SK-N-SH treated with all-trans-retinoic acid at 6 μM for 48 hours (cell line): Measurements from ENCODE around the gene ULK4.
"Not testable (repeated sequence)": the region's sequence is repeated elsewhere in the genome, so short reads cannot be mapped to it uniquely, and the experiment has no call there.

ENCODE experiments used
- ATAC-seq: fragments of 200-7000 bp; cut with Tn5 transposase; 3 replicates; pipeline ENCODE4 v1.9.1; 2020; ENCODE audit warnings: mild to moderate bottlenecking, moderate library complexity
- ARNTL ChIP-seq: fragments of 450-650 bp; formaldehyde crosslinking; IDR thresholded peaks from 2 replicates; pipeline ENCODE4 v1.5.0; 2020; ENCODE audit warnings: low read depth, mild to moderate bottlenecking, moderate library complexity, borderline replicate concordance
- BACH2 ChIP-seq: fragments of 250-450 bp; sonication (Bioruptor Pico); IDR thresholded peaks from 2 replicates; pipeline ENCODE4 v1.9.0; 2021; ENCODE audit warnings: mild to moderate bottlenecking, borderline replicate concordance
- CSDC2 ChIP-seq: fragments of 250-450 bp; sonication (Bioruptor Pico); IDR thresholded peaks from 2 replicates; pipeline ENCODE4 v1.5.0; 2020; ENCODE audit warnings: mild to moderate bottlenecking, moderate library complexity
- ESRRG ChIP-seq: fragments of 250-450 bp; sonication (Bioruptor Pico); IDR thresholded peaks from 2 replicates; pipeline ENCODE4 v1.6.1; 2021; ENCODE audit warnings: mild to moderate bottlenecking
- GLIS3 ChIP-seq: fragments of 250-450 bp; sonication (Bioruptor Pico); IDR thresholded peaks from 2 replicates; pipeline ENCODE4 v1.5.0; 2020; ENCODE audit warnings: mild to moderate bottlenecking, moderate library complexity
- ISL1 ChIP-seq: fragments of 250-450 bp; sonication (Bioruptor Pico); IDR thresholded peaks from 2 replicates; pipeline ENCODE4 v2.1.2; 2022; ENCODE audit warnings: mild to moderate bottlenecking, moderate library complexity
- OSR1 ChIP-seq: fragments of 250-450 bp; sonication (Bioruptor Pico); IDR thresholded peaks from 2 replicates; pipeline ENCODE4 v1.8.0; 2022; ENCODE audit warnings: moderate library complexity, mild to moderate bottlenecking, inconsistent platforms
- POU6F1 ChIP-seq: fragments of 250-450 bp; sonication (Bioruptor Pico); IDR thresholded peaks from 2 replicates; pipeline ENCODE4 v1.8.0; 2021; ENCODE audit warnings: low read depth, mild to moderate bottlenecking, moderate library complexity, borderline replicate concordance
- PPARA ChIP-seq: fragments of 250-450 bp; sonication (Bioruptor Pico); IDR thresholded peaks from 2 replicates; pipeline ENCODE4 v1.5.0; 2020; ENCODE audit warnings: mild to moderate bottlenecking, borderline replicate concordance
- RARB ChIP-seq: fragments of 250-450 bp; sonication (Bioruptor Pico); IDR thresholded peaks from 2 replicates; pipeline ENCODE4 v1.8.0; 2021; ENCODE audit warnings: mild to moderate bottlenecking, moderate library complexity
- SNAI2 ChIP-seq: fragments of 250-450 bp; sonication (Bioruptor Pico); IDR thresholded peaks from 2 replicates; pipeline ENCODE4 v1.5.0; 2020; ENCODE audit warnings: mild to moderate bottlenecking, moderate library complexity
- TCF4 ChIP-seq: fragments of 250-450 bp; sonication (Bioruptor Pico); IDR thresholded peaks from 2 replicates; pipeline ENCODE4 v1.8.0; 2021; ENCODE audit warnings: mild to moderate bottlenecking, moderate library complexity, borderline replicate concordance
- TOX ChIP-seq: fragments of 250-450 bp; sonication (Bioruptor Pico); IDR thresholded peaks from 2 replicates; pipeline ENCODE4 v1.8.0; 2021; ENCODE audit warnings: mild to moderate bottlenecking, moderate library complexity, borderline replicate concordance
- TSHZ2 ChIP-seq: fragments of 250-450 bp; sonication (Bioruptor Pico); IDR thresholded peaks from 2 replicates; pipeline ENCODE4 v1.5.0; 2020; ENCODE audit warnings: mild to moderate bottlenecking, moderate library complexity
- ZC3H10 ChIP-seq: fragments of 250-450 bp; sonication (Bioruptor Pico); IDR thresholded peaks from 2 replicates; pipeline ENCODE4 v1.5.1; 2021; ENCODE audit warnings: mild to moderate bottlenecking, moderate library complexity
- ZFP3 ChIP-seq: fragments of 250-450 bp; sonication (Bioruptor Pico); IDR thresholded peaks from 2 replicates; pipeline ENCODE4 v1.5.0; 2020; ENCODE audit warnings: mild to moderate bottlenecking, moderate library complexity
- ZFP30 ChIP-seq: fragments of 450-650 bp; formaldehyde crosslinking; IDR thresholded peaks from 2 replicates; pipeline ENCODE4 v1.5.0; 2022; ENCODE audit warnings: mild to moderate bottlenecking, moderate library complexity
- ZNF565 ChIP-seq: fragments of 450-650 bp; formaldehyde crosslinking; conservative IDR thresholded peaks from 2 replicates; pipeline ENCODE4 v1.5.0; 2020; ENCODE audit warnings: low read depth, mild to moderate bottlenecking, moderate library complexity
- ZNF70 ChIP-seq: fragments of 450-650 bp; formaldehyde crosslinking; IDR thresholded peaks from 2 replicates; pipeline ENCODE4 v1.5.0; 2020; ENCODE audit warnings: mild to moderate bottlenecking, moderate library complexity
- ZNF8 ChIP-seq: fragments of 450-650 bp; formaldehyde crosslinking; IDR thresholded peaks from 2 replicates; pipeline ENCODE4 v1.5.0; 2020; ENCODE audit warnings: mild to moderate bottlenecking, moderate library complexity
- TF ChIP-seq, protein P1 (sequence below): fragments of 250-450 bp; sonication (Bioruptor Pico); IDR thresholded peaks from 2 replicates; pipeline ENCODE4 v1.5.1; 2021; ENCODE audit warnings: mild to moderate bottlenecking, moderate library complexity
- TF ChIP-seq, protein P2 (sequence below): fragments of 250-450 bp; sonication (Bioruptor Pico); IDR thresholded peaks from 2 replicates; pipeline ENCODE4 v1.8.0; 2020; ENCODE audit warnings: mild to moderate bottlenecking, moderate library complexity, borderline replicate concordance

ULK4 gene

GRCh38 chr3:41872157-41872556 lies 89.7 kb downstream of the ULK4 start:
- no peak for ATAC-seq
- TF ChIP-seq ZFP3 (CRISPR knock-in tag): no peak
- TF ChIP-seq POU6F1 (CRISPR knock-in tag): no peak
- TF ChIP-seq GLIS3: no peak
- TF ChIP-seq TOX (CRISPR knock-in tag): no peak
- no peak for TF ChIP-seq ZNF70 (CRISPR knock-in tag)
- TF ChIP-seq ZNF8: no peak
- TF ChIP-seq ZNF565 (CRISPR knock-in tag): no peak
- TF ChIP-seq PPARA (CRISPR knock-in tag): no peak
- TF ChIP-seq ISL1 (CRISPR knock-in tag): no peak
- TF ChIP-seq ESRRG (CRISPR knock-in tag): no peak
- no peak for TF ChIP-seq TCF4 (CRISPR knock-in tag)
- no peak for TF ChIP-seq BACH2 (CRISPR knock-in tag)
- TF ChIP-seq, protein P1, sequence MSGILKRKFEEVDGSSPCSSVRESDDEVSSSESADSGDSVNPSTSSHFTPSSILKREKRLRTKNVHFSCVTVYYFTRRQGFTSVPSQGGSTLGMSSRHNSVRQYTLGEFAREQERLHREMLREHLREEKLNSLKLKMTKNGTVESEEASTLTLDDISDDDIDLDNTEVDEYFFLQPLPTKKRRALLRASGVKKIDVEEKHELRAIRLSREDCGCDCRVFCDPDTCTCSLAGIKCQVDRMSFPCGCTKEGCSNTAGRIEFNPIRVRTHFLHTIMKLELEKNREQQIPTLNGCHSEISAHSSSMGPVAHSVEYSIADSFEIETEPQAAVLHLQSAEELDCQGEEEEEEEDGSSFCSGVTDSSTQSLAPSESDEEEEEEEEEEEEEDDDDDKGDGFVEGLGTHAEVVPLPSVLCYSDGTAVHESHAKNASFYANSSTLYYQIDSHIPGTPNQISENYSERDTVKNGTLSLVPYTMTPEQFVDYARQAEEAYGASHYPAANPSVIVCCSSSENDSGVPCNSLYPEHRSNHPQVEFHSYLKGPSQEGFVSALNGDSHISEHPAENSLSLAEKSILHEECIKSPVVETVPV (CRISPR knock-in tag): no peak
- TF ChIP-seq CSDC2 (CRISPR knock-in tag): no peak
- no peak for TF ChIP-seq RARB (CRISPR knock-in tag)

DNA sequence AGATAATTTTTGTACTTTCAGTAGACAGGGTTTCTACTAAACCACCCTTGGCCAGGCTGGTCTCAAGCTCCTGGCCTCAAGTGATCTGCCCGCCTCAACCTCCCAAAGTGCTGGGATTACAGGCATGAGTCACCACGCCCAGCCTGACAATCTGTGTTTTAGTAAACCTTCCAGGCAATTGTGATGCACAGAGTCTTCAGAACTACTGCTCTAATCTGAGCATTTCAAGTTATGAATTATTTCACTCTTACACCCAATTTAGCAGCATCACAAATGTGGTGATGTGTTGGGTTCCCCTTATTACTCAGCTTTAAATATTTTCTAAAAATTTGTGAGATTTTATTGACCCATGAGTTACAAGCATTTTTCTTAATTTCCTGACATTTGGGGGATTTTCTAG lies 94.4 kb downstream of the ULK4 start:
- TF ChIP-seq TCF4 (CRISPR knock-in tag): no peak
- TF ChIP-seq ZC3H10 (CRISPR knock-in tag): no peak
- TF ChIP-seq PPARA (CRISPR knock-in tag): no peak
- TF ChIP-seq BACH2 (CRISPR knock-in tag): no peak
- ATAC-seq: no peak

DNA sequence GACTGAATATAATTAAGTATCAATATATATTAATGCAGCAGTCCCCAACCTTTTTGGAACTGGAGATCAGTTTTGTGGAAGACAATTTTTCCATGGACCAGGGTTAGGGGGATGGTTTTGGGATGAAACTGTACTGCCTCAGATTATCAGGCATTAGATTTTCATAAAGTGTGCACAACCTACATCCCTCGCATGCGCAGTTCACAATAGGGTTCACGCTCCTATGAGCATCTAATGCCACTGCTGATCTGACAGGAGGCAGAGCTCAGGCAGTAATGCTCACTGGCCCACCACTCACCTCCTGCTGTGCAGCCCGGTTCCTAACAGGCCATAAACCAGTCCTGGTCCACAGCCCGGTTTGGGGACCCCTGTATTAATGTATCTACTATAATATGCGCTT lies 95.6 kb downstream of the ULK4 start:
- no peak for ATAC-seq
- TF ChIP-seq ZNF70 (CRISPR knock-in tag) (no peak), ZC3H10 (CRISPR knock-in tag) (no peak), ZFP30 (CRISPR knock-in tag) (no peak), CSDC2 (CRISPR knock-in tag) (no peak), TCF4 (CRISPR knock-in tag) (no peak), BACH2 (CRISPR knock-in tag) (no peak), ZNF8 (no peak), PPARA (CRISPR knock-in tag) (no peak), RARB (CRISPR knock-in tag) (no peak), GLIS3 (no peak), ZNF565 (CRISPR knock-in tag) (no peak), OSR1 (CRISPR knock-in tag) (no peak), ESRRG (CRISPR knock-in tag) (no peak)
- TF ChIP-seq, protein P2, sequence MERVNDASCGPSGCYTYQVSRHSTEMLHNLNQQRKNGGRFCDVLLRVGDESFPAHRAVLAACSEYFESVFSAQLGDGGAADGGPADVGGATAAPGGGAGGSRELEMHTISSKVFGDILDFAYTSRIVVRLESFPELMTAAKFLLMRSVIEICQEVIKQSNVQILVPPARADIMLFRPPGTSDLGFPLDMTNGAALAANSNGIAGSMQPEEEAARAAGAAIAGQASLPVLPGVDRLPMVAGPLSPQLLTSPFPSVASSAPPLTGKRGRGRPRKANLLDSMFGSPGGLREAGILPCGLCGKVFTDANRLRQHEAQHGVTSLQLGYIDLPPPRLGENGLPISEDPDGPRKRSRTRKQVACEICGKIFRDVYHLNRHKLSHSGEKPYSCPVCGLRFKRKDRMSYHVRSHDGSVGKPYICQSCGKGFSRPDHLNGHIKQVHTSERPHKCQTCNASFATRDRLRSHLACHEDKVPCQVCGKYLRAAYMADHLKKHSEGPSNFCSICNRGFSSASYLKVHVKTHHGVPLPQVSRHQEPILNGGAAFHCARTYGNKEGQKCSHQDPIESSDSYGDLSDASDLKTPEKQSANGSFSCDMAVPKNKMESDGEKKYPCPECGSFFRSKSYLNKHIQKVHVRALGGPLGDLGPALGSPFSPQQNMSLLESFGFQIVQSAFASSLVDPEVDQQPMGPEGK: no peak
- TF ChIP-seq, protein P1 (CRISPR knock-in tag): no peak

DNA sequence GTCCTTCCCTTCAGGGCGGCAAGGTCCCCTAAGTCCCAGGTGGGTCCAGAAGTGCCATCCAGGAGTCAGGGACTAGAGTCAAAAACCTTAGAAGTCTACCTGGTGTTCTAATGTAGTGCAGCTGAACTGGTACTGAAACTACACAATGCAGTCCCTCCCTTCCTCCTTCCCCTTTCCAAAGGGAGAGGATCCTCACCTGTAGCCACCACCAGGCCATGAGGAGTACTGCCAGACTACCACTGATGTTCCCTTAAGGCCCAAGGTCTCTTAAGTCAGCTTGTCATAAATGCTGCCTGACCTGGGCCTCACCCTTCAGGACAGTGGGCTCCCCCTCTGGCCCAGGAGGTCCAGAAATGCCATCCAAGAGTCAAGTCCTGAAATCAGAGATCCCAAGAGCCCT lies 98.9 kb downstream of the ULK4 start:
- TF ChIP-seq ZNF70 (CRISPR knock-in tag) (no peak), CSDC2 (CRISPR knock-in tag) (no peak), POU6F1 (CRISPR knock-in tag) (no peak), ARNTL (CRISPR knock-in tag) (no peak), ESRRG (CRISPR knock-in tag) (no peak), SNAI2 (no peak), ZFP30 (CRISPR knock-in tag) (no peak), ZNF565 (CRISPR knock-in tag) (no peak), TSHZ2 (CRISPR knock-in tag) (no peak), GLIS3 (no peak), ZC3H10 (CRISPR knock-in tag) (no peak), ISL1 (CRISPR knock-in tag) (no peak)
- TF ChIP-seq, all 23 proteins: peak for 0
- no peak for ATAC-seq

GRCh38 chr3:41860489-41860888 lies 101.4 kb downstream of the ULK4 start:
- not testable (repeated sequence) for ATAC-seq
